Ramos (cell line): ENCODE data around the gene ANKS1B.
"Not testable (repeated sequence)": the region's sequence is repeated elsewhere in the genome, so short reads cannot be mapped to it uniquely, and the experiment has no call there.

ENCODE experiments used
- in situ Hi-C: fragments of 300-500 bp; cut with MboI; formaldehyde crosslinking; loops from one replicate; pipeline ENCODE4 v1.14.3; 2022; ENCODE audit warnings: low sequenced_read_pairs; ENCODE audit not compliant: unreplicated experiment

The ANKS1B gene

GRCh38 chr12:98783420-98783819 lies 1201.3 kb downstream of the ANKS1B start:
- in situ Hi-C loops: no loop called here

GRCh38 chr12:98780261-98780660 lies 1204.5 kb downstream of the ANKS1B start:
- in situ Hi-C loops: no loop called here

GRCh38 chr12:98772818-98773217 lies 1211.9 kb downstream of the ANKS1B start:
- in situ Hi-C loops: no loop called here

GRCh38 chr12:98771811-98772752 lies 1212.7 kb downstream of the ANKS1B start:
- in situ Hi-C loops: no loop called here

- in situ Hi-C loops: no loop called here
These were observed 1214.5 kb downstream of the ANKS1B start for GRCh38 chr12:98770230-98770629.

GRCh38 chr12:98769068-98769467 lies 1215.7 kb downstream of the ANKS1B start:
- in situ Hi-C loops: no loop called here

GRCh38 chr12:98767248-98767647 lies 1217.5 kb downstream of the ANKS1B start:
- in situ Hi-C loops: no loop called here

GRCh38 chr12:98763656-98764055 lies 1221.1 kb downstream of the ANKS1B start:
- in situ Hi-C loops: no loop called here

GRCh38 chr12:98758331-98758730 lies 1226.4 kb downstream of the ANKS1B start:
- in situ Hi-C loops: no loop called here

GRCh38 chr12:98757455-98757854 lies 1227.3 kb downstream of the ANKS1B start:
- in situ Hi-C loops: no loop called here

GRCh38 chr12:98755855-98756254 lies 1228.9 kb downstream of the ANKS1B start:
- in situ Hi-C loops: not testable (repeated sequence)

GRCh38 chr12:98754095-98754494 lies 1230.6 kb downstream of the ANKS1B start:
- in situ Hi-C loops: no loop called here

GRCh38 chr12:98752726-98753125 lies 1232.0 kb downstream of the ANKS1B start:
- in situ Hi-C loops: no loop called here

GRCh38 chr12:98751580-98752115 lies 1233.1 kb downstream of the ANKS1B start:
- in situ Hi-C loops: no loop called here

GRCh38 chr12:98750511-98750910 lies 1234.2 kb downstream of the ANKS1B start:
- in situ Hi-C loops: no loop called here

GRCh38 chr12:98748463-98748862 lies 1236.3 kb downstream of the ANKS1B start:
- in situ Hi-C loops: no loop called here

- in situ Hi-C loops: no loop called here
These were observed 1239.0 kb downstream of the ANKS1B start for GRCh38 chr12:98745578-98746391.

- in situ Hi-C loops: no loop called here
These were observed 1240.1 kb downstream of the ANKS1B start for GRCh38 chr12:98744680-98745079.

GRCh38 chr12:98743362-98743953 lies 1241.3 kb downstream of the ANKS1B start:
- in situ Hi-C loops: no loop called here

- in situ Hi-C loops: no loop called here
These were observed 1243.0 kb downstream of the ANKS1B start for GRCh38 chr12:98741556-98742265.
